H1 (cell line): ENCODE measurements around the gene LEMD1. TPM values are rescaled to one million over a fixed set of nuclear protein-coding genes. Genes with fewer than 3 reads are reported as not detected.

Experiments
- CTCF ChIA-PET: fragments of 300-600 bp; sonication (Branson Sonifier 250); formaldehyde crosslinking; loops from one replicate; lab custom pipeline; 2021; ENCODE audit not compliant: partially characterized antibody; lab: Charles Lee
- POLR2A ChIA-PET: fragments of 300-600 bp; sonication (Branson Sonifier 250); formaldehyde crosslinking; loops from one replicate; lab custom pipeline; 2021; ENCODE audit warnings: inconsistent platforms; ENCODE audit not compliant: partially characterized antibody; lab: Charles Lee
- DNase-seq, 2 experiments: peaks; one replicate each; pipeline versions ENCODE4 v3.0.0 to v3.0.0-alpha.2; 2010 to 2022; ENCODE audit warnings: low spot score in 2 of 2, low read depth in 1 of 2, mixed read lengths in 1 of 2
- FAIRE-seq: peaks from 2 replicates; lab custom pipeline; 2011; peaks lifted over from hg19 to GRCh38; lab: Jason Lieb, UNC
- H2AFZ ChIP-seq: 2 replicates; pipeline ENCODE4 v1.8.1; 2012; ENCODE audit warnings: low read length, inconsistent platforms
- H2AK5ac ChIP-seq: 2 replicates; pipeline ENCODE4 v1.6.1; 2013; ENCODE audit warnings: low read depth, low read length
- H2BK120ac ChIP-seq: replicated peaks from 2 replicates; pipeline ENCODE3; 2013; ENCODE audit warnings: low read depth, low read length, inconsistent platforms
- H2BK12ac ChIP-seq: 2 replicates; pipeline ENCODE4 v1.6.1; 2013; ENCODE audit warnings: low read depth, low read length
- H2BK15ac ChIP-seq: 2 replicates; pipeline ENCODE4 v1.6.1; 2013; ENCODE audit warnings: low read length
- H2BK20ac ChIP-seq: 2 replicates; pipeline ENCODE4 v1.6.1; 2013; ENCODE audit warnings: low read length
- H2BK5ac ChIP-seq: 2 replicates; pipeline ENCODE4 v1.6.1; 2013; ENCODE audit warnings: low read depth, low read length
- H3K14ac ChIP-seq: 2 replicates; pipeline ENCODE4 v1.6.1; 2013; ENCODE audit warnings: inconsistent platforms; ENCODE audit not compliant: insufficient read length
- H3K18ac ChIP-seq: 2 replicates; pipeline ENCODE4 v1.6.1; 2013; ENCODE audit warnings: low read length; ENCODE audit errors: extremely low read depth
- H3K23ac ChIP-seq: 2 replicates; pipeline ENCODE4 v1.6.1; 2013; ENCODE audit warnings: inconsistent platforms; ENCODE audit not compliant: insufficient read length
- H3K23me2 ChIP-seq: 2 replicates; pipeline ENCODE4 v1.6.1; 2013; ENCODE audit warnings: low read depth, low read length
- H3K27ac ChIP-seq: 2 replicates; pipeline ENCODE4 v1.6.1; 2011; ENCODE audit warnings: low read depth, low read length, inconsistent platforms
- H3K27me3 ChIP-seq, 4 experiments: replicated peaks in 1 of 4; 1 replicate in 1 of 4; 2 replicates in 3 of 4; pipeline versions ENCODE4 v1.6.1 to v1.8.1; 2011 to 2013; ENCODE audit warnings: low read length in 3 of 4, mild to moderate bottlenecking in 3 of 4, inconsistent platforms in 2 of 4, mixed read lengths in 2 of 4, moderate library complexity in 1 of 4; ENCODE audit not compliant: control insufficient read depth in 3 of 4, insufficient read depth in 3 of 4; ENCODE audit errors: extremely low read depth in 1 of 4
- H3K36me3 ChIP-seq, 4 experiments: 2 replicates each; pipeline versions ENCODE4 v1.6.1 to v1.8.1; 2011 to 2013; ENCODE audit warnings: mild to moderate bottlenecking in 4 of 4, low read length in 3 of 4, moderate library complexity in 2 of 4, control low read depth in 1 of 4, inconsistent platforms in 1 of 4; ENCODE audit not compliant: insufficient read depth in 4 of 4, control insufficient read depth in 2 of 4
- H3K4ac ChIP-seq: replicated peaks from 2 replicates; pipeline ENCODE3; 2013; ENCODE audit warnings: low read length, low read depth, mixed read lengths, inconsistent platforms; ENCODE audit not compliant: insufficient read length
- H3K4me1 ChIP-seq, 4 experiments: replicated peaks in 1 of 4; 1 replicate in 1 of 4; 2 replicates in 3 of 4; pipeline versions ENCODE4 v1.6.1 to v1.8.1; 2011 to 2013; ENCODE audit warnings: low read length in 3 of 4, inconsistent platforms in 2 of 4, mixed read lengths in 1 of 4; ENCODE audit not compliant: insufficient read depth in 4 of 4, control insufficient read depth in 3 of 4
- H3K4me2 ChIP-seq, 2 experiments: 2 replicates each; pipeline versions ENCODE4 v1.6.1 to v1.8.1; 2011 to 2013; ENCODE audit warnings: low read depth in 2 of 2, low read length in 2 of 2, control low read depth in 1 of 2, inconsistent platforms in 1 of 2, mild to moderate bottlenecking in 1 of 2; ENCODE audit not compliant: insufficient read depth in 1 of 2
- H3K4me3 ChIP-seq, 4 experiments: fragments of 200-600, 300-600 bp in 1 of 4; sonication (generic), shearing (Covaris generic), sonication (Bioruptor Twin) in 1 of 4; 2 replicates each; pipeline versions ENCODE4 v1.5.1 to v1.8.1; 2011 to 2016; ENCODE audit warnings: low read length in 4 of 4, low read depth in 3 of 4, control low read depth in 2 of 4, inconsistent platforms in 2 of 4, mild to moderate bottlenecking in 2 of 4, mixed read lengths in 1 of 4, moderate library complexity in 1 of 4; ENCODE audit not compliant: insufficient read depth in 2 of 4; ENCODE audit errors: extremely low read depth in 1 of 4
- H3K56ac ChIP-seq: replicated peaks from 2 replicates; pipeline ENCODE3; 2013; ENCODE audit warnings: low read depth, mild to moderate bottlenecking, mixed read lengths, low read length, inconsistent platforms; ENCODE audit not compliant: insufficient read length
- H3K79me1 ChIP-seq: 2 replicates; pipeline ENCODE4 v1.6.1; 2013; ENCODE audit warnings: low read depth, low read length, control low read depth
- H3K79me2 ChIP-seq, 2 experiments: 2 replicates each; pipeline versions ENCODE4 v1.6.1 to v1.8.1; 2012 to 2013; ENCODE audit warnings: low read length in 2 of 2, mild to moderate bottlenecking in 2 of 2, inconsistent platforms in 1 of 2; ENCODE audit not compliant: insufficient read depth in 2 of 2, control insufficient read depth in 1 of 2
- H3K9ac ChIP-seq, 4 experiments: replicated peaks in 1 of 4; 1 replicate in 1 of 4; 2 replicates in 3 of 4; pipeline versions ENCODE4 v1.6.1 to v1.8.1; 2011 to 2013; ENCODE audit warnings: low read depth in 3 of 4, low read length in 3 of 4, control low read depth in 2 of 4, mild to moderate bottlenecking in 2 of 4, moderate library complexity in 2 of 4, inconsistent platforms in 1 of 4; ENCODE audit errors: extremely low read depth in 1 of 4
- H3K9me3 ChIP-seq, 2 experiments: 2 replicates each; pipeline versions ENCODE4 v1.6.1 to v1.8.1; 2012 to 2013; ENCODE audit warnings: mild to moderate bottlenecking in 2 of 2, moderate library complexity in 2 of 2, control low read depth in 1 of 2, inconsistent platforms in 1 of 2, low read depth in 1 of 2, low read length in 1 of 2, mixed read lengths in 1 of 2; ENCODE audit not compliant: insufficient read depth in 2 of 2
- H4K20me1 ChIP-seq, 2 experiments: replicated peaks in 1 of 2; 2 replicates each; pipeline versions ENCODE3 to v1.8.1; 2011 to 2013; ENCODE audit warnings: inconsistent platforms in 2 of 2, low read length in 2 of 2, mild to moderate bottlenecking in 1 of 2; ENCODE audit not compliant: insufficient read depth in 2 of 2, control insufficient read depth in 1 of 2
- H4K5ac ChIP-seq: 2 replicates; pipeline ENCODE4 v1.6.1; 2013; ENCODE audit warnings: low read length, low read depth, mixed read lengths, inconsistent platforms; ENCODE audit not compliant: insufficient read length
- H4K8ac ChIP-seq: 2 replicates; pipeline ENCODE4 v1.8.0; 2013; ENCODE audit warnings: mild to moderate bottlenecking, moderate library complexity, low read length, inconsistent platforms; ENCODE audit not compliant: insufficient read depth; ENCODE audit errors: extremely low read depth
- H4K91ac ChIP-seq: replicated peaks from 2 replicates; pipeline ENCODE3; 2013; ENCODE audit warnings: low read length, mixed read lengths, inconsistent platforms; ENCODE audit not compliant: insufficient read length
- JUND ChIP-seq: IDR thresholded peaks from 2 replicates; pipeline ENCODE4 v1.6.1; 2011; ENCODE audit warnings: mild to moderate bottlenecking, improper control_type of control experiment, low read length
- KDM4A ChIP-seq: IDR thresholded peaks from one replicate; pipeline ENCODE4 v1.7.1; 2012; ENCODE audit warnings: low read depth, mild to moderate bottlenecking, moderate library complexity, low read length, inconsistent platforms; ENCODE audit not compliant: severe bottlenecking
- MAFK ChIP-seq: IDR thresholded peaks from 2 replicates; pipeline ENCODE4 v1.6.1; 2012; ENCODE audit warnings: low read depth, mild to moderate bottlenecking, improper control_type of control experiment, low read length
- POLR2AphosphoS5 ChIP-seq: IDR thresholded peaks from 2 replicates; pipeline ENCODE4 v1.6.1; 2011; ENCODE audit warnings: low read depth, low read length
- RXRA ChIP-seq: IDR thresholded peaks from 2 replicates; pipeline ENCODE4 v1.6.1; 2011; ENCODE audit warnings: low read depth, mild to moderate bottlenecking, low read length, moderate library complexity; ENCODE audit not compliant: insufficient read depth
- SUZ12 ChIP-seq: fragments of 200-600 bp; sonication (generic); IDR thresholded peaks from 2 replicates; pipeline ENCODE4 v1.6.1; 2012; ENCODE audit warnings: mild to moderate bottlenecking, inconsistent platforms, low read length, moderate library complexity, mixed read lengths
- TEAD4 ChIP-seq: IDR thresholded peaks from 2 replicates; pipeline ENCODE4 v1.6.1; 2012; ENCODE audit warnings: low read depth, low read length, inconsistent platforms, mixed read lengths
- ZNF274 ChIP-seq: IDR thresholded peaks from 2 replicates; pipeline ENCODE4 v1.7.0; 2012; ENCODE audit warnings: low read length, borderline replicate concordance; ENCODE audit errors: extremely low read depth
- WGBS, 2 experiments: shearing (Covaris generic) in 1 of 2; methylation state at CpG; one replicate each; pipeline versions ENCODE4 v1.1.6 to v1.1.7; 2013 to 2015; ENCODE audit warnings: low lambda C conversion rate in 2 of 2, mixed read lengths in 2 of 2, inconsistent platforms in 1 of 2, low coverage in 1 of 2, missing lambda C conversion rate in 1 of 2; ENCODE audit not compliant: insufficient replicate concordance in 2 of 2, insufficient coverage in 1 of 2, insufficient read length in 1 of 2; ENCODE audit errors: extremely low coverage in 1 of 2, missing lambda C conversion rate in 1 of 2; 5-methylcytosine and 5-hydroxymethylcytosine counted together
- polyA plus RNA-seq, 7 experiments: library from polyadenylated mRNA; depleted of rRNA in 3 of 7; stranded (reverse) in 5 of 7; unstranded in 2 of 7; fragments of >200 nt in 5 of 7; fragments of 200-250 nt in 2 of 7; gene quantifications; 1 replicate in 5 of 7; 2 replicates in 1 of 7; 4 replicates in 1 of 7; pipeline versions ENCODE4 v1.2.1 to v1.2.3, GENCODE V29; 2011 to 2013; ENCODE audit warnings: missing spikeins in 2 of 7, mixed read lengths in 2 of 7
- total RNA-seq: library from RNA; stranded (reverse); fragmentation: NEBNext Ultra II Directional; extraction: Animal tissue kit (Norgen Biotek cat#: 25700); gene quantifications from 2 replicates; pipeline ENCODE4 v1.2.1, GENCODE V29; 2021
- TF ChIP-seq, protein P1 (sequence below), 3 experiments: IDR thresholded peaks; 1 replicate in 2 of 3; 2 replicates in 1 of 3; pipeline versions ENCODE4 v1.5.1 to v1.6.1; 2011; ENCODE audit warnings: low read length in 3 of 3, mild to moderate bottlenecking in 3 of 3, inconsistent platforms in 2 of 3, low read depth in 1 of 3, moderate library complexity in 1 of 3; ENCODE audit not compliant: insufficient read depth in 1 of 3; ENCODE audit errors: control extremely low read depth in 1 of 3

The LEMD1 gene
- total and polyA plus RNA-seq, 2 of the 8 experiments (the other 6 are each of a cell fraction or from before 2014, with no cell fraction given) = 10.0 to 10.5 TPM

DNA sequence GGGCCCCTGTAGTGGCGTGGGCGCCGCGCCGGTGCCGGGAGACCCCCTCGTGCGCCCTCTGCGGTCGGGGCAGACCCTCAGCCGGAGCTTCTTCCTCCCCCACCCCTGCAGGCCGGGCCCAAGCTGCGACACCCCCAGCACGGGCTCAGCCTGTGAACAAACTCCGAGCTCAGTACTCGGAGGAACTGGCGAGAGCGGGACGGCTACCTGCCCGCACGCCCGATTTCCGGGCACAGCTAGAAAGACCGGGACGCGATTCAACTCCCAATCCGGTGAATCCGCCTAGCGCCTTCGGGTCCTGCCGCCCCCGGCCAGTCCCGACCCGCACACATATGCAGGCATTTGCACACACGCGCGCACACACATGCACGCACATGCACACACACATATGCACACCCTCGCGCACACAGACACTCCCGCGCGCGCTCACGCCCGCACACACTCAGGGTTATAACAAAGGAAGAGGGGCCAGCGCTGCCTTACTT lies 34.6 kb upstream of the LEMD1 start:
- DNase-seq (peak in 1 of 2 experiments; percentile 76), FAIRE-seq (no peak)
- H3K4ac ChIP-seq = peak overlapping the region; percentile 73
- peaks cover 0 to 2% (median 0%) of the 10 kb centered on the region in 4 experiments; a peak in 2 of 7 replicates for H3K27me3 ChIP-seq
- peak overlapping the region; percentile 95; the same call in 1 of the 2 replicates for H2BK15ac ChIP-seq
- H3K23ac ChIP-seq = no peak overlapping the region
- H3K4me1 ChIP-seq = peaks cover 12 to 47% (median 23%) of the 10 kb centered on the region in 4 experiments
- H2BK5ac ChIP-seq = peak overlapping the region; percentile 94; the same call in 1 of the 2 replicates
- H3K4me2 ChIP-seq = peak overlapping the region; percentile 62 to 89
- ChIA-PET POLR2A (interaction anchor here (0.8 to 7.7 kb wide), 21 partner anchors 8 to 155 kb away, joined by 3 to 220 read pairs (median 4); partner anchors contain the start of gene CDK18), CTCF (interaction anchor here (0.6 to 30.2 kb wide), 15 partner anchors 10 to 137 kb away, joined by 3 to 767 read pairs (median 4); partner anchors contain the start of gene LEMD1)
- WGBS, 2 experiments = 0% methylated on average over 43 of the region's 47 CpGs; no CpG with 5 or more reads in 1 of the 2 experiments
- H3K36me3 ChIP-seq = peaks cover 0 to 7% (median 1%) of the 10 kb centered on the region in 4 experiments; a peak in 1 of 8 replicates
- H3K27ac ChIP-seq = peak overlapping the region; percentile 25; the same call in 1 of the 2 replicates
- H3K79me1 ChIP-seq = peaks cover 3% of the 10 kb centered on the region; the same call in 1 of the 2 replicates
- H3K23me2 ChIP-seq = peaks cover 14% of the 10 kb centered on the region
- H2BK120ac ChIP-seq = peak overlapping the region; percentile 67
- H2BK12ac ChIP-seq = peak overlapping the region; percentile 99; the same call in 1 of the 2 replicates
- peaks cover 0 to 11% of the 10 kb centered on the region in 2 experiments; a peak in 2 of 4 replicates for H3K79me2 ChIP-seq
- H2AFZ ChIP-seq = no peak overlapping the region
- peak overlapping the region; percentile 62 to 77 (median 76) for H3K9ac ChIP-seq
- H2AK5ac ChIP-seq = 0 out of 2 replicates have a peak overlapping the region, but pooled peaks have one; percentile 83
- peak overlapping the region; percentile 98 for H4K91ac ChIP-seq
- H3K4me3 ChIP-seq = peak overlapping the region; percentile 75 to 88 (median 83)
- peak overlapping the region; percentile 97 for H3K18ac ChIP-seq
- no peak overlapping the region for H3K14ac ChIP-seq
- H4K20me1 ChIP-seq = peaks cover 0 to 5% of the 10 kb centered on the region in 2 experiments
- H2BK20ac ChIP-seq = no peak overlapping the region
- H4K5ac ChIP-seq = peak overlapping the region; percentile 16
- peak overlapping the region; percentile 84 for H3K56ac ChIP-seq
- H3K9me3 ChIP-seq = no peaks in the 10 kb centered on the region
- peak overlapping the region; percentile 93 for H4K8ac ChIP-seq
- no peak for TF ChIP-seq SUZ12
- TF ChIP-seq KDM4A = peak; percentile 39
- TF ChIP-seq POLR2AphosphoS5 = peak; percentile 25
- TF ChIP-seq RXRA = no peak
- TF ChIP-seq, protein P1, sequence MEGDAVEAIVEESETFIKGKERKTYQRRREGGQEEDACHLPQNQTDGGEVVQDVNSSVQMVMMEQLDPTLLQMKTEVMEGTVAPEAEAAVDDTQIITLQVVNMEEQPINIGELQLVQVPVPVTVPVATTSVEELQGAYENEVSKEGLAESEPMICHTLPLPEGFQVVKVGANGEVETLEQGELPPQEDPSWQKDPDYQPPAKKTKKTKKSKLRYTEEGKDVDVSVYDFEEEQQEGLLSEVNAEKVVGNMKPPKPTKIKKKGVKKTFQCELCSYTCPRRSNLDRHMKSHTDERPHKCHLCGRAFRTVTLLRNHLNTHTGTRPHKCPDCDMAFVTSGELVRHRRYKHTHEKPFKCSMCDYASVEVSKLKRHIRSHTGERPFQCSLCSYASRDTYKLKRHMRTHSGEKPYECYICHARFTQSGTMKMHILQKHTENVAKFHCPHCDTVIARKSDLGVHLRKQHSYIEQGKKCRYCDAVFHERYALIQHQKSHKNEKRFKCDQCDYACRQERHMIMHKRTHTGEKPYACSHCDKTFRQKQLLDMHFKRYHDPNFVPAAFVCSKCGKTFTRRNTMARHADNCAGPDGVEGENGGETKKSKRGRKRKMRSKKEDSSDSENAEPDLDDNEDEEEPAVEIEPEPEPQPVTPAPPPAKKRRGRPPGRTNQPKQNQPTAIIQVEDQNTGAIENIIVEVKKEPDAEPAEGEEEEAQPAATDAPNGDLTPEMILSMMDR (IDR thresholded peaks at IDR 0.05; ENCODE audit: control extremely low read depth in 1 of 3, insufficient read depth in 1 of 3, low read depth in 1 of 3, low read length in 3 of 3) = peak in 1 of 3 experiments; percentile 10; a peak in 1 of 4 replicates
- TF ChIP-seq TEAD4 = no peak
- no peak for TF ChIP-seq MAFK
- TF ChIP-seq ZNF274 = no peak
- no peak for TF ChIP-seq JUND
